ENCODE results near the gene ALOXE3. TPM values are rescaled to one million over a fixed set of nuclear protein-coding genes. Genes with fewer than 3 reads are reported as not detected.

The ALOXE3 gene
- total RNA-seq, 1 donor from 2014 or later, result not detected

GRCh38 chr17:8146381-8147140, 28.2 kb upstream of the ALOXE3 start:
- Mint-ChIP-seq H3K4me1 (peaks cover 11% of the 10 kb centered on the region), H3K27ac (no peak overlapping the region), H3K27me3 (no peaks in the 10 kb centered on the region), H3K4me3 (no peak overlapping the region), H3K9me3 (no peaks in the 10 kb centered on the region), H3K36me3 (ENCODE audit: low read depth) (peaks cover 72% of the 10 kb centered on the region)
- no peak for TF ChIP-seq CTCF (IDR thresholded peaks at IDR 0.05)
- CTCF ChIA-PET, result interaction anchor here (1.4 kb wide), 1 partner anchor 10 kb away, joined by 3 read pairs; no protein-coding TSS in a partner anchor
- POLR2A ChIA-PET, result interaction anchor here (1.5 to 2.9 kb wide), 2 partner anchors 10 to 101 kb away, joined by 4 to 11 read pairs; partner anchors contain the start of gene CTC1
- intact Hi-C loops (cut with micrococcal nuclease), result no loop called here
- ATAC-seq (ENCODE audit: low read depth), result no peak
- DNase-seq, result no peak

GRCh38 chr17:8145811-8146210, 27.5 kb upstream of the ALOXE3 start:
- H3K27ac Mint-ChIP-seq, result no peak overlapping the region
- ATAC-seq (ENCODE audit: low read depth) (no peak), DNase-seq (no peak)
- H3K36me3 Mint-ChIP-seq (ENCODE audit: low read depth), result peaks cover 78% of the 10 kb centered on the region
- CTCF ChIA-PET, result interaction anchor here (1.4 kb wide), 1 partner anchor 11 kb away, joined by 3 read pairs; no protein-coding TSS in a partner anchor
- H3K4me1 Mint-ChIP-seq, result peaks cover 6% of the 10 kb centered on the region
- intact Hi-C loops (cut with micrococcal nuclease), result no loop called here
- H3K9me3 Mint-ChIP-seq, result no peaks in the 10 kb centered on the region
- POLR2A ChIA-PET, result interaction anchor here (0.6 to 2.9 kb wide), 3 partner anchors 10 to 150 kb away, joined by 3 to 11 read pairs (median 4); partner anchors contain the start of genes CTC1 and SLC25A35
- no peak for TF ChIP-seq CTCF (IDR thresholded peaks at IDR 0.05)
- H3K27me3 Mint-ChIP-seq, result no peaks in the 10 kb centered on the region
- H3K4me3 Mint-ChIP-seq, result no peak overlapping the region

GRCh38 chr17:8144401-8145231, 26.3 kb upstream of the ALOXE3 start:
- ChIA-PET POLR2A (interaction anchor here (1.1 to 2.9 kb wide), 2 partner anchors 12 to 14 kb away, joined by 3 to 11 read pairs; no protein-coding TSS in a partner anchor), CTCF (no interaction called here)
- Mint-ChIP-seq H3K9me3 (no peaks in the 10 kb centered on the region), H3K27me3 (no peaks in the 10 kb centered on the region), H3K27ac (no peak overlapping the region), H3K36me3 (ENCODE audit: low read depth) (peaks cover 78% of the 10 kb centered on the region), H3K4me3 (no peak overlapping the region), H3K4me1 (no peaks in the 10 kb centered on the region)
- intact Hi-C loops (cut with micrococcal nuclease), result no loop called here
- ATAC-seq (ENCODE audit: low read depth) (no peak), DNase-seq (no peak)
- TF ChIP-seq CTCF (IDR thresholded peaks at IDR 0.05), result no peak

GRCh38 chr17:8143581-8144400, 25.5 kb upstream of the ALOXE3 start:
- Mint-ChIP-seq H3K36me3 (ENCODE audit: low read depth) (peaks cover 70% of the 10 kb centered on the region), H3K9me3 (no peaks in the 10 kb centered on the region), H3K4me3 (no peak overlapping the region), H3K27ac (no peak overlapping the region), H3K4me1 (no peaks in the 10 kb centered on the region), H3K27me3 (no peaks in the 10 kb centered on the region)
- DNase-seq (no peak), ATAC-seq (ENCODE audit: low read depth) (no peak)
- ChIA-PET POLR2A (interaction anchor here (0.7 to 1.1 kb wide), 2 partner anchors 13 to 48 kb away, joined by 3 to 5 read pairs; no protein-coding TSS in a partner anchor), CTCF (no interaction called here)
- no peak for TF ChIP-seq CTCF (IDR thresholded peaks at IDR 0.05)
- intact Hi-C loops (cut with micrococcal nuclease), result no loop called here

All from activated B cell treated with CpG ODN at 0.5 μM for 24 hours (primary cell).